GM12873 (cell line): ENCODE data around the gene RPL18.
A peak's percentile ranks its signal among the peaks of the same experiment; 100 is the strongest.

Source experiments
- TF ChIP-seq, protein P1 (sequence below): IDR thresholded peaks from 2 replicates; pipeline ENCODE4 v1.5.1; 2012; ENCODE audit warnings: low read depth, mild to moderate bottlenecking, moderate library complexity, low read length, control low read depth; ENCODE audit not compliant: insufficient read depth; ENCODE audit errors: missing control alignments

RPL18 gene

DNA sequence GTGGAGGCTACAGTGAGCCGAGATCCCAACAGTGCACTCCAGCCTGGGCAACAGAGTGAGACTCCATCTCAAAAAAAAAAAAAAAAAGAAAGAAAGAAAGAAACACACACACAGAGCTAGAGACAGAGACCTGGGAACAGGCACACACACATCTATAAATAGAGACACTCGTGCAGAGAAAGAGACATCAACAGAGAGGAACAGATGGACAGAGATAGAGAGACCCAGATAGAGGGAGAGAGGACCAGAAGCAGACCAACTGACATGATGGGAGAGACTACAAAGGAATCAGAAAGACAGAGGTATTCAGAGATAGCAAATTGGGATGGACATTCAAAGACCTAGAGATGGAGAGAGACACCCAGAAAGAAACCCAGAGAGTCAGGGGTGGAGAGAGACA, 29.2 kb upstream of the RPL18 start:
- TF ChIP-seq, protein P1, sequence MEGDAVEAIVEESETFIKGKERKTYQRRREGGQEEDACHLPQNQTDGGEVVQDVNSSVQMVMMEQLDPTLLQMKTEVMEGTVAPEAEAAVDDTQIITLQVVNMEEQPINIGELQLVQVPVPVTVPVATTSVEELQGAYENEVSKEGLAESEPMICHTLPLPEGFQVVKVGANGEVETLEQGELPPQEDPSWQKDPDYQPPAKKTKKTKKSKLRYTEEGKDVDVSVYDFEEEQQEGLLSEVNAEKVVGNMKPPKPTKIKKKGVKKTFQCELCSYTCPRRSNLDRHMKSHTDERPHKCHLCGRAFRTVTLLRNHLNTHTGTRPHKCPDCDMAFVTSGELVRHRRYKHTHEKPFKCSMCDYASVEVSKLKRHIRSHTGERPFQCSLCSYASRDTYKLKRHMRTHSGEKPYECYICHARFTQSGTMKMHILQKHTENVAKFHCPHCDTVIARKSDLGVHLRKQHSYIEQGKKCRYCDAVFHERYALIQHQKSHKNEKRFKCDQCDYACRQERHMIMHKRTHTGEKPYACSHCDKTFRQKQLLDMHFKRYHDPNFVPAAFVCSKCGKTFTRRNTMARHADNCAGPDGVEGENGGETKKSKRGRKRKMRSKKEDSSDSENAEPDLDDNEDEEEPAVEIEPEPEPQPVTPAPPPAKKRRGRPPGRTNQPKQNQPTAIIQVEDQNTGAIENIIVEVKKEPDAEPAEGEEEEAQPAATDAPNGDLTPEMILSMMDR, result no peak

DNA sequence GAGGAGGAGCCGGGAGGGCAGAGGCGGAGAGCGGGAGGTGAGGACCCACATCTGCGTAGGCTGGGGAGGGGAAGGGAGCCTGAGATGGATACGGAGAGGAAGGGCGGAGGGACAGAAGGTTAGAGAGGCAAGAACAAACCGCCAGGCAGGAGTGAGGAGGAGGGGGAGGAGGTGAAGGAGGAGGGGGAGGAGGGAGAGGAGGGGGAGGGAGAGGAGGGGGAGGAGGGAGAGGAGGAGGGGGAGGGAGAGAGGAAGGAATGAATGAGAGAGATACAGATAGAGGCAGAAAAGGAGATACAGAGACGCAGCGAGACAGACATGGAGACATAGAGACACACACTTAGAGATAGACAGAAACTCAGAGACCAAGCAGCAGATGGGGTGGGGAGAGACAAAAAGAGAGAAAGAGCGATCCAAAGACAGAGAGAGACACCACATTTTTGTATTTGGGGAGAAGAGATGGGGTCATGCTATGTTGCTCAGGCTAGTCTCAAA, 27.8 kb upstream of the RPL18 start:
- TF ChIP-seq, protein P1, result no peak

DNA sequence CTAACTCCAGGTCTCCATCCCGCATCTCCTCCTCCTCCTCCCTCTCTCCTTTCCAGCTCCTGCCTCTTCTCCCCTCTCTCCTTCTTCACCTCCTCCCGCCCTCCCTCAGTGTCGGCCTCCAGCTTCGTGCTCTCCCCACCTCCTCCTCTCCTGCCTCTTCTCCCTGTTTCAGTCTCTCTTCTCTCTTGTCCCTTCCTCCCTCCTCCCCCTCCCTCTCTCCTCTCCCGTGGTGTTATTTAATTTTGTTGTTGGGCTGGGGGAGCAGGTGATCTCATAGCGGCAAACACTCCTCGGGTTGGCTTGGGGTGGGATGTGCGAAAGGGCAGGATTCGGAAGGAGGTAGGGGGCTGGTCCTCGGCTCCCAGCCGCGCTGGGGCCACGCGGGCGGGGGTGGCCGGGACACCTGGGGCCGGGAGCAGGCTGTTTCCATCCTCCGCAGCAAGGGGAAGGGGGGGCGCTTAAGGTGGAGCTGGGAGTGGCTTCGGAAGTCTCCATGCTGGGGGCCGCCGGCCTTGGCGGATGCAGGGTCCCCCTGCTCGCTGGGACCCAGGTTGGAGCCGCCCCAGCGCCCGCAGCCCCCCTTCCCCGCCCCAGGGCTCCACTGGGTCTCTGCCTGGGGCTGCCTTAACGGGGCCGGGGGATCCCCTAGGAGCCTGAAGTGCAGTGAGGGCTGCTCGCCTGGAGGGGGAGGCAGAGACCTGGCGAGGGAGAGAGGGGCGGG, 27.2 kb upstream of the RPL18 start, which contains the start of gene CA11:
CA11 (minus strand) TSS at position 187 of the 721 bp plus-strand sequence. CDS start 555 bp downstream, outside the sequence.
- TF ChIP-seq, protein P1, result peak; percentile 82

DNA sequence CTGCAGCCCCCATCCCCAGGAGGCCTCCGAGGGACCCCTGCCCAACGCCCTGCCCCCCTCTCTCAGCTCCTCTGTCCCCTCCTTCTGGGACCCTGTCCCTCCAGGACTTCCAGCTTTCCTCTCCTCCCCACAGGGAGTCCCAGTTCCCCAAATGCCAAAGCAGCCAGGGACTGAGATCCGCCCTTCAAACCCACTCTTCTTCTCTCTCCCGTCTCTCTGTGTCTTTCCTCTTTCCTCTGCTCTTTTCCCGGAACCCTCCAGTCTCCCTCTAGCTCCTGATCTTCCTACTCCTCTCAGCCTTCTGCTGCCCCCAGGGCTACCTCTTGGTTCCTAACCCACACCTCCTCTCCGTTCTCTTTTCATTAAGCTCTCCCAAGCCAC, 26.6 kb upstream of the RPL18 start:
- TF ChIP-seq, protein P1, result no peak

DNA sequence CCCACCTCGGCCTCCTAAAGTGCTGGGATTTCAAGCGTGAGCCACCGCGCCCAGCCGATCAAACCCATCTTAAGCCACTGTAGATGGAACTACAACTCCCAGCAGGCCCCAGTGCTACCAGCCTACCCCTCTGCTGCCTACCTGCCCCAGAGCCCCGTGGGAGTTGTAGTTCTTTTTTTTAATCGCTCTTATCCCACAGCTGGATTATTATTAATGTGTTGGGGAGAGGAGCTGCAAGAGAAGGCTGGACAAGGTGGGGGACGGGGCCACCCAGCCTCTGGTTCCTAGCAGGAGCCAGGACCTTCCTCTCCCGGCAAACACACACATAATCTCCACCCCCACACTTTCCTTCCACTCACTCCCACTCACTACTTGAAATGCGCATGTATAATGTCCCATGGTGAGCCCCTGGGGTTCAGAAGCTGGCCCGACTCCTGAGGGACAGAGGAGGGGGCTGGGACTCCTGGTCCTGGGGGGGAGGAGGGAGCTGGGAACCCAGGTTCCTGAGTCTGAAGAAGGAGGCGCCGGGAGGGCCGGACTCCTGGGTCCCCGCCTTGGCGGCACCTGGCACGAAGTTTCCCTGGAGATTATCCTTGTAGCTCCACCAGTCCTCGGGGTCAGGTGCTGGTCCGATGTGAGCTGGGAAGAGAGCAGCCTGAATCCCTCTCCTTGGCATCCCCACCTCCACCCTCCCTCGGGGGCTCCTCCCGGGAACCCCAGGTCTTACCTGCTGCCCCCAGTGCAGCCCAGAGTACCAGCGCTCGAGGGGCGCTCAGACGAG, 26.1 kb upstream of the RPL18 start:
- TF ChIP-seq, protein P1, result no peak

DNA sequence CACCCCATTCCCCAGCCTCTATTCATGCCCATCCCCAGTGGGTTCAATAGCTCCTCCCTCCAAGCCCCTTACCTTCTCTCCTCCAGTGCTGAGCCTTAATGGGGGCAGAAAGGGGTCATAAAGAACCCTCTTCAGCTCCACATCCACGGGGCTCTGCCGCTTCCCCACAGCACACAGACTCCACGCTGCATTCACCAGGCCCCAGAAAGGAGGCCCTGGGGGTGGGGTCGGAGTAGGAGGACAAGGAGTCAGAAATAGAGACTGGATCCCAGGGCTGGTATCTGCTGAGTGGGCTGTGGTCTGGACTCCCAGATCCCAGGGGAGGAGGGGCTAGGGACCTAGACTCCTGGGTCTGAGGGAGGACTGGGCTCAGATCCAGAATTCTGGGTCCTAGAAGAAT, 25.4 kb upstream of the RPL18 start:
- TF ChIP-seq, protein P1, result no peak

DNA sequence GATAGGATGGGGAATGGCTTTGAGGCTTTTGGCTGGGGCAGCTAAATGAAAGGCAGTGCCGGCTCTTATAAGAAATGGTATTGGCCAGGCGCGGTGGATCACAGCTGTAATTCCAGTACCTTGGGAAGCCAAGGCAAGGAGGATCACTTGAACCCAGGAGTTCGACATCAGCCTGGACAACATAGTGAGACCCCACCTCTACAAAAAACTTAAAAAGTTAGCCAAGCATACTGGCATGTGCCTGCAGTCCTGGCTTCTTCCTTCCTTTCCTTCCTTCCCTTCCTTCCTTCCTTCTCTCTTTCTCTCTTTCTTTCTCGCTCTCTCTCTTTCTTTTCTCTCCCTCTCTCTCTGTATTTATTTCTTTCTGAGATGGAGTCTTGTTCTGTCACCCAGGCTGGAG, 23.9 kb upstream of the RPL18 start:
- TF ChIP-seq, protein P1, result no peak
